ENCODE measurements around the gene ELK3. TPM values are rescaled to one million over a fixed set of nuclear protein-coding genes. Genes with fewer than 3 reads are reported as not detected.
A peak's percentile ranks its signal among the peaks of the same experiment; 100 is the strongest.

The ELK3 gene
- total RNA-seq, 1 experiment from 2014 or later, result 9.4 TPM

GRCh38 chr12:96195845-96196451 is 1.8 kb downstream of the ELK3 start:
- H3K56ac ChIP-seq (ENCODE audit: insufficient read length, low read depth, low read length), result no peak overlapping the region
- no peak overlapping the region for H3K9ac ChIP-seq (ENCODE audit: extremely low read depth, insufficient read length, low read length)
- H3K23me2 ChIP-seq (ENCODE audit: insufficient read length, low read depth, low read length, poor library complexity, severe bottlenecking), result peaks cover 13% of the 10 kb centered on the region
- no peak overlapping the region for H4K8ac ChIP-seq (replicated peaks; ENCODE audit: insufficient read length, low read depth, low read length)
- H2AFZ ChIP-seq (ENCODE audit: low read length), result no peak overlapping the region
- H3K9me3 ChIP-seq (ENCODE audit: control insufficient read depth, low read depth, low read length), result no peaks in the 10 kb centered on the region
- no peak overlapping the region for H3K27ac ChIP-seq (ENCODE audit: insufficient read length, low read depth, low read length)
- no peak overlapping the region for H4K5ac ChIP-seq (ENCODE audit: insufficient read length, low read depth, low read length)
- no peak overlapping the region for H2BK15ac ChIP-seq (ENCODE audit: low read depth, low read length)
- peak; percentile 39 for DNase-seq
- H2BK20ac ChIP-seq (ENCODE audit: low read depth, low read length, poor library complexity, severe bottlenecking), result no peak overlapping the region
- H3K23ac ChIP-seq (ENCODE audit: insufficient read length, low read depth, low read length), result no peak overlapping the region
- H3K27me3 ChIP-seq (ENCODE audit: insufficient read depth, low read length), result no peaks in the 10 kb centered on the region
- no peaks in the 10 kb centered on the region for H4K20me1 ChIP-seq (ENCODE audit: control insufficient read depth, insufficient read depth, insufficient read length)
- H3K18ac ChIP-seq (ENCODE audit: insufficient read length, low read depth, low read length), result no peak overlapping the region
- H3K9me3 Mint-ChIP-seq, result no peaks in the 10 kb centered on the region; a peak in 1 of 5 replicates
- no peak overlapping the region for H2BK120ac ChIP-seq (ENCODE audit: low read depth, low read length, poor library complexity, severe bottlenecking)
- H2BK12ac ChIP-seq (ENCODE audit: insufficient read length, low read depth, low read length), result no peak overlapping the region
- H2BK5ac ChIP-seq (ENCODE audit: insufficient read length, low read length), result no peak overlapping the region
- H3T11ph ChIP-seq (ENCODE audit: low read length), result no peak overlapping the region
- peak overlapping the region; percentile 72 to 91 for H3K4me3 Mint-ChIP-seq
- no CpG with 5 or more reads among the region's 14 CpGs for WGBS (ENCODE audit: extremely low coverage, insufficient read length, low lambda C conversion rate)
- H3K79me2 ChIP-seq (ENCODE audit: insufficient read depth, low read length), result 0 out of 2 replicates have a peak, but pooled peaks cover 1% of the 10 kb centered on the region
- no peak for TF ChIP-seq CTCF (conservative IDR thresholded peaks at IDR 0.05)
- no peak overlapping the region for H4K91ac ChIP-seq (ENCODE audit: insufficient read length, low read depth, low read length)
- no peak overlapping the region for H3K4ac ChIP-seq (ENCODE audit: low read depth, low read length)
- H3K79me1 ChIP-seq (ENCODE audit: insufficient read depth, low read depth, low read length, poor library complexity, severe bottlenecking), result no peaks in the 10 kb centered on the region
- H3K27ac Mint-ChIP-seq, result peak overlapping the region in 2 of 3 experiments; percentile 25 to 81; a peak in 3 of 7 replicates
- H3K14ac ChIP-seq (ENCODE audit: insufficient read depth, low read length), result no peak overlapping the region
- no peak overlapping the region for H2AK5ac ChIP-seq (ENCODE audit: insufficient read length, low read length)
- H3K4me1 ChIP-seq (ENCODE audit: insufficient read depth, low read length), result no peaks in the 10 kb centered on the region
- H3K4me2 ChIP-seq (ENCODE audit: insufficient read depth, insufficient read length, low read length), result peak overlapping the region; percentile 79
- H3K36me3 Mint-ChIP-seq (ENCODE audit: insufficient read depth in 1 of 3, low read depth in 3 of 3), result no peaks in the 10 kb centered on the region
- H3K27me3 Mint-ChIP-seq (ENCODE audit: low read depth), result peaks cover 18% of the 10 kb centered on the region
- peaks cover 11 to 14% of the 10 kb centered on the region in 2 experiments for H3K4me1 Mint-ChIP-seq

Data from H9 (cell line).